Stimulated activated CD4-positive, alpha-beta T cell treated with anti-CD3 and anti-CD28 coated beads, TNF-alpha, amount 100 ng/mL, for 48 hours (primary cell): ENCODE results near the gene KCNC1.

Experiments
- DNase-seq, 3 donors: peaks; one replicate each; pipeline ENCODE4 v3.0.0-alpha.2; 2020; ENCODE audit warnings: low read depth in 3 of 3

KCNC1 gene

GRCh38 chr11:17734418-17734911 lies at the start of gene KCNC1:
KCNC1 (plus strand) TSS chr11:17734781; CDS start chr11:17736003, 1,222 bp downstream.
- DNase-seq, result no peak

GRCh38 chr11:17686231-17686980 lies 48.2 kb upstream of the KCNC1 start:
- DNase-seq, result no peak

GRCh38 chr11:17687946-17688670 lies 46.5 kb upstream of the KCNC1 start:
- DNase-seq, result no peak

GRCh38 chr11:17691550-17691949 lies 43.0 kb upstream of the KCNC1 start:
- no peak for DNase-seq

- DNase-seq, result no peak
Observed at GRCh38 chr11:17691976-17692375, 42.6 kb upstream of the KCNC1 start.

GRCh38 chr11:17692931-17693330 lies 41.6 kb upstream of the KCNC1 start:
- no peak for DNase-seq

- DNase-seq, result no peak
Observed at GRCh38 chr11:17693531-17693930, 41.0 kb upstream of the KCNC1 start.

GRCh38 chr11:17694494-17695110 lies 40.0 kb upstream of the KCNC1 start:
- DNase-seq, result no peak

GRCh38 chr11:17695454-17696441 lies 38.8 kb upstream of the KCNC1 start:
- no peak for DNase-seq

- DNase-seq, result no peak
Observed at GRCh38 chr11:17696741-17697140, 37.8 kb upstream of the KCNC1 start.

- no peak for DNase-seq
Observed at GRCh38 chr11:17697175-17697949, 37.2 kb upstream of the KCNC1 start.

GRCh38 chr11:17699147-17700114 lies 35.1 kb upstream of the KCNC1 start:
- DNase-seq, result no peak

GRCh38 chr11:17700991-17701390 lies 33.6 kb upstream of the KCNC1 start:
- no peak for DNase-seq

GRCh38 chr11:17702876-17703275 lies 31.7 kb upstream of the KCNC1 start:
- DNase-seq, result no peak

GRCh38 chr11:17703951-17704350 lies 30.6 kb upstream of the KCNC1 start:
- DNase-seq, result no peak

GRCh38 chr11:17707830-17708229 lies 26.8 kb upstream of the KCNC1 start:
- no peak for DNase-seq

- no peak for DNase-seq
Observed at GRCh38 chr11:17711836-17712235, 22.7 kb upstream of the KCNC1 start.

GRCh38 chr11:17713851-17714250 lies 20.7 kb upstream of the KCNC1 start:
- DNase-seq, result no peak

GRCh38 chr11:17714356-17714854 lies 20.2 kb upstream of the KCNC1 start:
- no peak for DNase-seq
